Prostate gland (tissue), 2 donors: ENCODE results near the gene PTPN18.
"Not testable (repeated sequence)": the region's sequence is repeated elsewhere in the genome, so short reads cannot be mapped to it uniquely, and the experiment has no call there.

ENCODE experiments used
- CTCF ChIP-seq, 4 experiments: fragments of 200-600 bp in 2 of 4; fragments of 450-650 bp in 2 of 4; sonication (generic) in 2 of 4; IDR thresholded peaks; 1 replicate in 3 of 4; 2 replicates in 1 of 4; pipeline ENCODE4 v1.5.1; 2016 to 2019; ENCODE audit warnings: antibody characterized with exemption in 4 of 4, mild to moderate bottlenecking in 2 of 4, moderate library complexity in 2 of 4
- POLR2A ChIP-seq: fragments of 450-650 bp; IDR thresholded peaks from one replicate; pipeline ENCODE4 v1.6.1; 2016; ENCODE audit warnings: antibody characterized with exemption, mild to moderate bottlenecking
- POLR2AphosphoS5 ChIP-seq: sonication (generic); formaldehyde crosslinking; IDR thresholded peaks from one replicate; pipeline ENCODE4 v1.6.1; 2017; ENCODE audit warnings: antibody characterized with exemption

GRCh38 chr2:130406280-130406679 lies 50.4 kb downstream of the PTPN18 start:
- not testable (repeated sequence) for TF ChIP-seq CTCF (IDR thresholded peaks at IDR 0.05); POLR2AphosphoS5; POLR2A
